ENCODE measurements around the gene PDE4D. TPM values are rescaled to one million over a fixed set of nuclear protein-coding genes. Genes with fewer than 3 reads are reported as not detected.
"Not testable (repeated sequence)": the region's sequence is repeated elsewhere in the genome, so short reads cannot be mapped to it uniquely, and the experiment has no call there.

PDE4D gene
- total RNA-seq, 4 donors from 2014 or later: 6.7 to 21.0 (median 15.0) TPM

DNA sequence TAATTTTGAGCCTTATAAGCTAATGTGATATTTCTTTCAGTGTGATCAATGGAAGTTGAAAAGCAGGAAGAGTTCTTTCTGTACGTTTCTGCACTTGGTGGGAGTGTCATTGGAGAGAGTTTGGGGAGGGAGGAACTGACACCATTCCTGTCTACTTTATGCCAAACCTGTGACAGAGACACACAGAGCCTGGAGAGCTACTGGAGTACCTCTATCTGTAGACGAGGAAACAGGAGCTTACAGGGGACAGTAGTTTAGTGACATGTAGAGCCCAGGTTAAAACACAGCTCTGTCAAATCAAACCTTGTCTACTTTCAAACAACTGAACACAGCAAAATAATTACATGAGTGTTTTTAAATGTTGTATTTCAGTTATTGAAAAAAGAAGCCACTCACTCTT lies 103.6 kb downstream of the PDE4D start:
- DNase-seq (ENCODE audit: low spot score in 2 of 2): no peak
- no peak for TF ChIP-seq POLR2A (IDR thresholded peaks at IDR 0.05)
- TF ChIP-seq, protein P1, sequence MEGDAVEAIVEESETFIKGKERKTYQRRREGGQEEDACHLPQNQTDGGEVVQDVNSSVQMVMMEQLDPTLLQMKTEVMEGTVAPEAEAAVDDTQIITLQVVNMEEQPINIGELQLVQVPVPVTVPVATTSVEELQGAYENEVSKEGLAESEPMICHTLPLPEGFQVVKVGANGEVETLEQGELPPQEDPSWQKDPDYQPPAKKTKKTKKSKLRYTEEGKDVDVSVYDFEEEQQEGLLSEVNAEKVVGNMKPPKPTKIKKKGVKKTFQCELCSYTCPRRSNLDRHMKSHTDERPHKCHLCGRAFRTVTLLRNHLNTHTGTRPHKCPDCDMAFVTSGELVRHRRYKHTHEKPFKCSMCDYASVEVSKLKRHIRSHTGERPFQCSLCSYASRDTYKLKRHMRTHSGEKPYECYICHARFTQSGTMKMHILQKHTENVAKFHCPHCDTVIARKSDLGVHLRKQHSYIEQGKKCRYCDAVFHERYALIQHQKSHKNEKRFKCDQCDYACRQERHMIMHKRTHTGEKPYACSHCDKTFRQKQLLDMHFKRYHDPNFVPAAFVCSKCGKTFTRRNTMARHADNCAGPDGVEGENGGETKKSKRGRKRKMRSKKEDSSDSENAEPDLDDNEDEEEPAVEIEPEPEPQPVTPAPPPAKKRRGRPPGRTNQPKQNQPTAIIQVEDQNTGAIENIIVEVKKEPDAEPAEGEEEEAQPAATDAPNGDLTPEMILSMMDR (IDR thresholded peaks at IDR 0.05): no peak
- no peak overlapping the region for H3K4me3 ChIP-seq (ENCODE audit: low read depth, poor library complexity, severe bottlenecking)
- 57 to 59% methylated on average over 2 of the region's 2 CpGs for WGBS, 2 donors
- intact Hi-C loops (cut with DNase I; ENCODE audit: low total_unique reads): no loop called here

DNA sequence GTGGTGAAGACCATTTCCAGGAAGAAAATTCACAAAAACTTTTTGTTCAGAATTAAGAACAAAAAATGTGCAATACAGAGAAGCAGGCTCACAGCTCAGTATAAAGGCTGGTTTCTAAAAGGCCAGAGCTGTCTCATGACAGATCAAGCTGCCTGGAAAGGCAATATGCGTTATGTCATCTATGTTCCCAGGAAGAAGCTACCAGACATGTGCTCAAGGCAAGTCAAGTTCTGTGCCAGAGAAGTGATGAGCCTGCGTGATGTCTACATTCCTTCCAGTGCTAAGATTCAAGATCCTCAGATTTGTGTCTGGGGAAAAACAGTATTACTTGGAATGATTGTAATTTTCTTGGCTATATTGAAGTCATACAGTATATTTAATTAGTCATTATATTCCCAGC lies 104.3 kb downstream of the PDE4D start:
- DNase-seq (ENCODE audit: low spot score in 2 of 2): no peak

DNA sequence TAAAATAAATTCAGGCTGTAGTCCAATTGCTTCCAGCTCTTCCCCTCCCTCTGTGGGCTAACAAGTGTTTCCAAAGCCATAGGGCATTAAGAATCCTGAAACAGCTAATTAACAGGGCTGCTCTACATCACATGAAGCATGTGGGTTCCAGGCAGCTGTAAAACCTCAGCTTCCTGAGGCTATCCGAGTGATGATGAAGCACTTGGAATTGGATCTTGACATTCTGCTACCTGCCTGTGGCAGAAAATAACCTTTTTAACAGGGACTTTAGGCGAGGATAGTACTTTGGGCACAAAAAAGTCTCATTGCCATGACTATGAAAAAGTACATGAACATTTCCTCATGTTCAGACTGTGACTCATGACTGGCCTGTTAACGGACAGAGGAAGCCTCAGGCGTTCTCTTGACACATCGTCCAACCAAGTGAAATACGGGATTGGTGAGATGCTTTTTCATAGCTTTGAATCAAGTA lies 107.2 kb downstream of the PDE4D start:
- H3K4me3 ChIP-seq (ENCODE audit: low read depth, poor library complexity, severe bottlenecking): no peak overlapping the region
- intact Hi-C loops (cut with DNase I; ENCODE audit: low total_unique reads): no loop called here
- TF ChIP-seq, protein P1 (IDR thresholded peaks at IDR 0.05): no peak
- no peak for TF ChIP-seq POLR2A (IDR thresholded peaks at IDR 0.05)
- WGBS, 2 donors: 27 to 33% methylated on average over 6 of the region's 6 CpGs
- DNase-seq (ENCODE audit: low spot score in 2 of 2): no peak

More for the DNA sequence above, 104.3 kb downstream of the PDE4D start:
- no peak overlapping the region for H3K4me3 ChIP-seq (ENCODE audit: low read depth, poor library complexity, severe bottlenecking)
- TF ChIP-seq, protein P1 (IDR thresholded peaks at IDR 0.05): no peak
- TF ChIP-seq POLR2A (IDR thresholded peaks at IDR 0.05): no peak
- WGBS, 2 donors: 39 to 40% methylated on average over 2 of the region's 2 CpGs
- intact Hi-C loops (cut with DNase I; ENCODE audit: low total_unique reads): no loop called here

DNA sequence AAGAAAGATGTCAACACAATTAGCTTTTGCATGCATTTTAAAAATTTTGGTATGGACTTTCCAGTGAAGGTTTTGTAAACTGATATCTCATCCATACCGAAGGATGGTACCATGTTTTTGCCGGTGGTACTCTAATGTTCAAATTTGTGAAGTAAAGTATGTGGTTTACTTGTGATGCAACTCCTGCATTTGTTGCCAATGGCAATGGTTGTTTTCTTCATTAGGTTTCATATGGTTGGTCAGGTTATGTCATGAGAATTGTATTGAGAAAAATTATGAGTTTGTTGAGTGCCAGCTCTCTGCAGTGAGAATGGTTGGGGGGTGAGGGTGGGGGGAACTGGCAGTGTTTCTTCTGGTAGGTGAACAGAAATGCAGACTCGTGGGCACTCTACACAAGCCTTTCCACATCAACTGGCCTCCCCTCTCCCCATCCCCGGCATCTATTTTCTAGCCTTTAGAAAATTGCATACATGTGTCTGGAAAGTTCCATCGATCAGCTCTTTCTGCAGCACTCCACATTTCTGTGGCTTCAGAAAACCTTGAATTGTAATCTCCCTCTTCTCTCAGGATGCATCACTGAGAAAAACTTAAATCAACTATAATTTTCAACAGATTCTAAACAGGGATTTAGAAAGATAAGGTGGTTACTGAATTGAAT lies 107.7 kb downstream of the PDE4D start:
- no peak overlapping the region for H3K4me3 ChIP-seq (ENCODE audit: low read depth, poor library complexity, severe bottlenecking)
- 36 to 60% methylated on average over 5 of the region's 5 CpGs for WGBS, 2 donors
- no peak for DNase-seq (ENCODE audit: low spot score in 2 of 2)
- TF ChIP-seq, protein P1 (IDR thresholded peaks at IDR 0.05): no peak
- TF ChIP-seq POLR2A (IDR thresholded peaks at IDR 0.05): no peak
- intact Hi-C loops (cut with DNase I; ENCODE audit: low total_unique reads): no loop called here

DNA sequence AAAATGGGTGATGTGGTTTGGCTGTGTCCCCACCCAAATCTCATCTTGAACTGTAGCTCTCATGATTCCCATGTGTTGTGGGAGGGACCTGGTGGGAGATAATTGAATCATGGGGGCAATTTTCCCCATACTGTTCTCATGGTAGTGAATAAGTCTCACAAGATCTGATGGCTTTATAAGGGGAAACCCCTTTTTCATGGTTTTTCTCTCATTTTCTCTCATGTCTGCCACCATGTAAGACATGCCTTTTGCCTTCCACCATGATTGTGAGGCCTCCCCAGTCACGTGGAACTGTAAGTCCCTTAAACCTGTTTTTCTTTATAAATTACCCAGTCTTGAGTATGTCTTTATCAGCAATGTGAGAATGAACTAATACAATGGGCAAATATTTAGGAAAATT lies 108.8 kb downstream of the PDE4D start:
- 79 to 84% methylated on average over 1 of the region's 1 CpG for WGBS, 2 donors
- intact Hi-C loops (cut with DNase I; ENCODE audit: low total_unique reads); H3K4me3 ChIP-seq (ENCODE audit: low read depth, poor library complexity, severe bottlenecking); DNase-seq (ENCODE audit: low spot score in 2 of 2): not testable (repeated sequence)

DNA sequence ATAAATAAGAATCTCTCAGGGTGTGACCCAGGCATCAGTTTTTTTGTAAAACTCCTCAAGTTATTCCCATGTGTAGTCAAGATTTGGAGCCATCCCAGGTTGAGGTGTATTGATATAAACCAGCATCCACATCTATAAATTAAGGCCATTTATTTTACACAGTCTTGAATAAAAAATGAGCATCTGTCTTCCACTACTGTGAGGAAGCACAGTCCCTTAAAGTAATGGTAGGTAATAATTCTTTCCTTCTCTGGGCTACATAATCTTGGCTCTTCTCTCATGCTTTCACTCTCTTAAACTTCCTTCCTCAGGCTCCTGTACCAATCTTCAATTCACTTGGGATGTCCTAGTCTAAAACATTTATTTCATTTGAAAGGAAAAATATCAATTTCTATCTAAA lies 110.3 kb downstream of the PDE4D start:
- TF ChIP-seq POLR2A (IDR thresholded peaks at IDR 0.05): no peak
- TF ChIP-seq, protein P1 (IDR thresholded peaks at IDR 0.05): no peak
- no peak for DNase-seq (ENCODE audit: low spot score in 2 of 2)
- intact Hi-C loops (cut with DNase I; ENCODE audit: low total_unique reads): no loop called here
- no peak overlapping the region for H3K4me3 ChIP-seq (ENCODE audit: low read depth, poor library complexity, severe bottlenecking)
